Calu3 (cell line): ENCODE measurements around the gene PTPRN2. TPM values are rescaled to one million over a fixed set of nuclear protein-coding genes. Genes with fewer than 3 reads are reported as not detected.

Source experiments
- BruUV-seq: library from RNA; stranded (reverse); fragments of 400-500 nt; replicated peaks from 2 replicates; lab custom pipeline; 2021; lab: Mats Ljungman, UMichigan
- CTCF ChIA-PET: fragments of 300-600 bp; sonication (Branson Sonifier 250); formaldehyde crosslinking; loops from one replicate; lab custom pipeline; 2022; ENCODE audit warnings: antibody characterized with exemption; lab: Charles Lee
- DNase-seq: peaks from one replicate; pipeline ENCODE4 v3.0.0; 2022
- H3K27ac Mint-ChIP-seq: one replicate; pipeline ENCODE4 v1.8.0; 2022; ENCODE audit warnings: mixed read lengths; ENCODE audit not compliant: unreplicated experiment
- H3K27me3 Mint-ChIP-seq: one replicate; pipeline ENCODE4 v1.8.0; 2022; ENCODE audit warnings: mixed read lengths; ENCODE audit not compliant: unreplicated experiment
- H3K36me3 Mint-ChIP-seq: one replicate; pipeline ENCODE4 v1.8.0; 2022; ENCODE audit warnings: mild to moderate bottlenecking, moderate library complexity, mixed read lengths; ENCODE audit not compliant: insufficient read depth, unreplicated experiment
- H3K4me1 Mint-ChIP-seq: one replicate; pipeline ENCODE4 v1.8.0; 2022; ENCODE audit warnings: mild to moderate bottlenecking, low read depth, mixed read lengths; ENCODE audit not compliant: unreplicated experiment
- H3K4me3 Mint-ChIP-seq: one replicate; pipeline ENCODE4 v1.8.0; 2022; ENCODE audit warnings: mild to moderate bottlenecking, low read depth, moderate library complexity, mixed read lengths; ENCODE audit not compliant: unreplicated experiment
- H3K9me3 Mint-ChIP-seq: one replicate; pipeline ENCODE4 v1.8.0; 2022; ENCODE audit warnings: low read depth, mixed read lengths; ENCODE audit not compliant: unreplicated experiment
- intact Hi-C: fragments of 100-400 bp; cut with micrococcal nuclease; formaldehyde crosslinking; loops from one replicate; pipeline ENCODE4 v1.10.0; 2022; ENCODE audit not compliant: unreplicated experiment
- total RNA-seq: library from RNA; stranded (reverse); gene quantifications from 2 replicates; pipeline ENCODE4 v1.2.3, GENCODE V29; 2022
- TF ChIP-seq, protein P1 (sequence below): fragments of 200-600 bp; IDR thresholded peaks from one replicate; pipeline ENCODE4 v1.8.0; 2022; ENCODE audit warnings: antibody characterized with exemption; ENCODE audit not compliant: unreplicated experiment

PTPRN2 gene
- total RNA-seq, 1 experiment from 2014 or later, result 2.0 TPM

DNA sequence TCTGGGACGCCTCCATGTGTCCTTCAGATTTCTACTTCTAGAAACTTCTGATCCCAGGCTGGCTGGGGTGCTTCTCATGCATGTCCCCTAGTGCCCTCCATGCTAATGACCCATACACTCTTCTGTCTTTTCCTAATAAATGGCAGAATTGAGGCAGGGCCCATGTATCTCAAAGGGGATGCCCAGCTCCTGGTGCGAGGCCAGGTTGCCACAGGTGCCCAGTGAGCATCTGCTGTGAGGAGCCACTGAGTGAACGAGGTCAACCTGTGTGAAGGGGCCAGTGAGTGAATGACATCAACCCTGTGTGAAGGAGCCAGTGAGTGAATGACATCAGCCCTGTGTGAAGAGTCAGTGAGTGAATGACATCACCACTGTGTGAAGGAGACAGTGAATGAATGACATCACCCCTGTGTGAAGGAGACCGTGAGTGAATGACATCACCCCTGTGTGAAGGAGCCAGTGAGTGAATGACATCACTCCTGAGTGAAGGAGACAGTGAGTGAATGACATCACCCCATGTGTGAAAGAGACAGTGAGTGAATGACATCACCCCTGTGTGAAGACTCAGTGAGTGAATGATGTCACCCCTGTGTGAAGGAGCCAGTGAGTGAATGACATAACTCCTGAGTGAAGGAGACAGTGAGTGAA, 478.9 kb downstream of the PTPRN2 start:
- CTCF ChIA-PET, result no interaction called here
- H3K4me3 Mint-ChIP-seq, result no peak overlapping the region
- H3K36me3 Mint-ChIP-seq, result no peaks in the 10 kb centered on the region
- no TSS peak for BruUV-seq
- H3K27ac Mint-ChIP-seq, result no peak overlapping the region
- intact Hi-C loops, result no loop called here
- H3K27me3 Mint-ChIP-seq, result no peaks in the 10 kb centered on the region
- TF ChIP-seq, protein P1, sequence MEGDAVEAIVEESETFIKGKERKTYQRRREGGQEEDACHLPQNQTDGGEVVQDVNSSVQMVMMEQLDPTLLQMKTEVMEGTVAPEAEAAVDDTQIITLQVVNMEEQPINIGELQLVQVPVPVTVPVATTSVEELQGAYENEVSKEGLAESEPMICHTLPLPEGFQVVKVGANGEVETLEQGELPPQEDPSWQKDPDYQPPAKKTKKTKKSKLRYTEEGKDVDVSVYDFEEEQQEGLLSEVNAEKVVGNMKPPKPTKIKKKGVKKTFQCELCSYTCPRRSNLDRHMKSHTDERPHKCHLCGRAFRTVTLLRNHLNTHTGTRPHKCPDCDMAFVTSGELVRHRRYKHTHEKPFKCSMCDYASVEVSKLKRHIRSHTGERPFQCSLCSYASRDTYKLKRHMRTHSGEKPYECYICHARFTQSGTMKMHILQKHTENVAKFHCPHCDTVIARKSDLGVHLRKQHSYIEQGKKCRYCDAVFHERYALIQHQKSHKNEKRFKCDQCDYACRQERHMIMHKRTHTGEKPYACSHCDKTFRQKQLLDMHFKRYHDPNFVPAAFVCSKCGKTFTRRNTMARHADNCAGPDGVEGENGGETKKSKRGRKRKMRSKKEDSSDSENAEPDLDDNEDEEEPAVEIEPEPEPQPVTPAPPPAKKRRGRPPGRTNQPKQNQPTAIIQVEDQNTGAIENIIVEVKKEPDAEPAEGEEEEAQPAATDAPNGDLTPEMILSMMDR, result no peak
- peaks cover 27% of the 10 kb centered on the region for H3K9me3 Mint-ChIP-seq
- no peak for DNase-seq
- no peaks in the 10 kb centered on the region for H3K4me1 Mint-ChIP-seq

DNA sequence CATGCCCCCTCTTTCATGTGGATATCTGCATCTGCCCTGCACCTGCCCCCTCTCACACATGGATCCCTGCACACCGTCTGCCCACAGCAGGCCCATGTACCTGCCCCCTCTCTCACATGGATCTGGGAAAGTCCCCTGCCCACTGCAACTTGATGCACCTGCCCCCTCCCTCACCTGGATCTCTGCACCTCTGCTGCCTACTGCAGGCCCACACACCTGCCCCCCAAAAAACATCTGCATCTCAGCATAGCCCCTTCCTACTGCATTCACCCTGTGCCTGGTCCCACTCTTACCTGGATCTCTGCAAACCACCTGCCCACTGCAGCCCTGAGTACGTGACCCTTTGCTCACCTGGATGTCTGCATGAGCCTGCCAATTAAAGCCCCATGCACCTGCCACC, 479.8 kb downstream of the PTPRN2 start:
- H3K27me3 Mint-ChIP-seq, result no peaks in the 10 kb centered on the region

DNA sequence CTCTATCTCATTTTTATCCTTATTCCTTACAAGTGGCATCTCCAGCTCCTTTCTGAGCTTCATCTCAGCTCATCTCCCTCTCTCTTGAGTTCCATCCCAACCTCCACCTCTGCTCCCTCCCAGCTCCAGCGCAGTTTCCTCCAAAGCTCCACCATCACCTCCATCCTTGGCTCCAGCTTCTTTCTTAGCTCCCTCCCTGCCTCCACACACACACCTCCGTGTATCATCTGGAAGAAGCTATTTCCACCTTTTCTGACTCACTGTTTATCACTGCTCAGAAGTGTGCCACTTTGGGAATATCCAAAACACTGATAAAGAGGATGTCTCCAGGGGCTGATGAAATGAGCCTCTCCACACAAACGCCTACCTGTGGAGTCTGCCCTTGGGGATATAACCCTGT, 481.4 kb downstream of the PTPRN2 start:
- CTCF ChIA-PET, result no interaction called here
- no peak overlapping the region for H3K4me3 Mint-ChIP-seq
- BruUV-seq, result no TSS peak
- H3K9me3 Mint-ChIP-seq, result peaks cover 22% of the 10 kb centered on the region
- H3K27ac Mint-ChIP-seq, result no peak overlapping the region
- TF ChIP-seq, protein P1, result no peak
- no peaks in the 10 kb centered on the region for H3K4me1 Mint-ChIP-seq
- intact Hi-C loops, result no loop called here
- no peak for DNase-seq
- no peaks in the 10 kb centered on the region for H3K36me3 Mint-ChIP-seq
- H3K27me3 Mint-ChIP-seq, result no peaks in the 10 kb centered on the region

More for the DNA sequence above, 479.8 kb downstream of the PTPRN2 start:
- BruUV-seq, result no TSS peak
- Mint-ChIP-seq H3K4me1 (no peaks in the 10 kb centered on the region), H3K36me3 (no peaks in the 10 kb centered on the region), H3K9me3 (peaks cover 24% of the 10 kb centered on the region), H3K4me3 (no peak overlapping the region), H3K27ac (no peak overlapping the region)
- CTCF ChIA-PET, result no interaction called here
- TF ChIP-seq, protein P1, result no peak
- DNase-seq, result no peak
- intact Hi-C loops, result no loop called here

DNA sequence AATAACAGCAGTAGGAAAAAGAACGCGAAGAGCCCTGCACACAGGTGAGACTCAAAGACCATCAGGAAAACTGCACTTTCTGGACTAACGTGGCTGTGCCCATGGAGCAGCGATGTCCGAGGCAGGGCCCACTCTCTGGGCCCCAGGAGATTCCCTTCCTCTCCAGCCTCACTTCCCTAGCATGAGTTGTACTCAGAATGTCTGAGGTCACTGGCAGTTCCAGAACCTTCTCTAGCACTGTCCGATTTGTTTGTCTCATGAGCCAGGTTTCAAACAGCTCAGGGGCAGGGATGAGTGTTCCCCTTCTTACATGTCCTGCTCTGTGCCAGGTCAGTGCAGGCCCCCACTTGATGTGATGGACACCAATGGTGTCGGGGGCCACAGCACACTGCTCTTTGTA, 484.2 kb downstream of the PTPRN2 start:
- Mint-ChIP-seq H3K36me3 (no peaks in the 10 kb centered on the region), H3K4me1 (no peaks in the 10 kb centered on the region), H3K4me3 (no peak overlapping the region), H3K27me3 (no peaks in the 10 kb centered on the region), H3K9me3 (peaks cover 27% of the 10 kb centered on the region), H3K27ac (no peak overlapping the region)
- CTCF ChIA-PET, result no interaction called here
- no TSS peak for BruUV-seq
- TF ChIP-seq, protein P1, result no peak
- no peak for DNase-seq
- intact Hi-C loops, result no loop called here
